GM18868 (cell line): ENCODE data around the gene CEP72.

Experiments used
- ATAC-seq: cut with Tn5 transposase; IDR thresholded peaks from one replicate; pipeline ENCODE4 v1.9.1; 2021; ENCODE audit warnings: mild to moderate bottlenecking, moderate library complexity; ENCODE audit not compliant: unreplicated experiment

CEP72 gene

DNA sequence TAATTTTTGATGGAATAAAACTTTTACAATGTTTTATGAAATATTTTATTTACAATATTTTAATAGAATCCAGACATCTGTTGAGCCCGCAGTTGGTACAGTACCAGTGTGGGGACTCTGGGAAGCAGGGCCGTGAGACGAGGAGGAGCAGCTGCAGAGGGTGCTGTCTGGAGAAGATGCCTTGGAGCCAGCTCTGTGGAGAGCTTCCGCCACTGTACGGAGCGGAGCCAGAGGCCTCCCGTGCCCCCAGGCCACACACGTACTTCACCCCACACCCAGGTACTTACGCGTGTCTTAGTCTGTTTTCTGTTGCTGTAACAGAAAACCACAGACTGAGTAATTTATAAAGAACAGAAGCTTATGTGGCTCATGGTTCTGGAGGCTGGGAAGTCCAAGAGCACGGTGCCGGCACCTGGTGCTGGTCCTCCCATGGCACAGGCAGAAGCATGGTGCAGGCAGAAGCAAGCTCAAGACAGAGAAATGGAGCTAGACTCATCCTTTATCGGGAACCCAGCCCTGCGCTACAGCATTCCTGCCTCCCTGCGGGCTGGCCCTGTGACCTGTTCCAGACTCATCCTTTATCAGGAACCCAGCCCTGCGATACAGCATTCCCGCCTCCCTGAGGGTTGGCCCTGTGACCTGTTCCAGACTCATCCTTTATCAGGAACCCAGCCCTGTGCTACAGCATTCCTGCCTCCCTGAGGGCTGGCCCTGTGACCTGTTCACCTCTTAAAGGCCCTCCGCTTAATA lies 23.3 kb downstream of the CEP72 start:
- ATAC-seq: no peak

DNA sequence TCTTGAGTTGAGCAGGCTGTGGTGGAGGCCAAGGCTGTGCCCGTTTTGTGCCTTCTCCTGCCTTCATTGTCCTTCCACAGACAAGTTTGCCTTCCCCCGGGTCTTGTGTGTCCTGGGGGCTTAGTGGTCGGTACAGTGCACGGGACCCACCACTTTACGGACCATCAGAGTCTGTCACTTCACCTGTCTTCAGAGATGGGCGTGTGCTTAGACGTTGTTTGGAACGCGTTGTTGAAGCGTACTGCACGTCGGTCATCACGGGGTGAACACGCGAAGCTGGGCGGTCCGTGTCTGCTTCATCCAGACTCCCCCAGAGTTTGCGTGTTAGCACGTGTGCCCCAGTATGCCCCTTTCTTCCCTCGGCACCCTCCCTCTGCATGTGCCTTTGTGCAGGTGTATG lies 24.8 kb downstream of the CEP72 start:
- ATAC-seq: no peak

DNA sequence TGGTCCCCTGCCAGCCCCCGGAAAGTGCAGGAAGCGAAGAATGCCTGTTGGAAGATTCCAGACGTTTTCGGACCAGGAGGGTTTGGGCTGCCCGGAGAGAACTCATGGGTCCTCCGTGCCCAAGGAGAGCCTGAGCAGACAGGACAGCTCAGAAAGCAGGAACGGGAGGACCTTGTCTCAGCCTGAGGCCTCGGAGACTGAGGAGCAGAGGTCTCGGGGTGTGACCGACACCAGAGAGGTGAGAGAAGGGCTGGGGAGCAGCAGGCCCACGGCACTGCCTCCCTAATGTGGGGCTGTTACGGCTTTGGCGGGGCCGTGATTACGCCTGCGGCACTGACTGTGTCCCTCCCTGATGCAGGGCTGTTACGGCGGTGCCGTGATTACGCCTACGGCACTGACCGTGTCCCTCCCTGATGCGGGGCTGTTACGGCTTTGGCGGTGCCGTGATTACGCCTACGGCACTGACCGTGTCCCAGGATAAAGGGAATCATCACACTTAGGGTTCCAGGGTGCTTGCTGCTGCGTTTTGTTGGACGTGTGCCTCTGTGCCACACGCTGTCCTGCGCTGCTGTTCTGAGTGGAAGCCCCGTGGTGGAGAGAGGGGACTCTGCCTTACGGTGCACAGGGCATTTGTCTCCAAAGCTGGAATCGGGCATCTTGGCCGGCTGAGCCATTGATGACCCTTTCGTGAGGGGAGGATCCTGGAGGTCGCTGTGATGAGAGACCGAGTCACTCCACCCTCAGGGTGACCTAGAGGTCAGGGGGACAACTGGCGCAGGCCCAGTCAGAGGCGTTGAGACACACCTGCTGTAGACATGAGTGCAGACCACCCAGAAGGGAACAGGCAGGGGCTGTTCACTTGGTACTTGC lies 25.7 kb downstream of the CEP72 start:
- no peak for ATAC-seq

DNA sequence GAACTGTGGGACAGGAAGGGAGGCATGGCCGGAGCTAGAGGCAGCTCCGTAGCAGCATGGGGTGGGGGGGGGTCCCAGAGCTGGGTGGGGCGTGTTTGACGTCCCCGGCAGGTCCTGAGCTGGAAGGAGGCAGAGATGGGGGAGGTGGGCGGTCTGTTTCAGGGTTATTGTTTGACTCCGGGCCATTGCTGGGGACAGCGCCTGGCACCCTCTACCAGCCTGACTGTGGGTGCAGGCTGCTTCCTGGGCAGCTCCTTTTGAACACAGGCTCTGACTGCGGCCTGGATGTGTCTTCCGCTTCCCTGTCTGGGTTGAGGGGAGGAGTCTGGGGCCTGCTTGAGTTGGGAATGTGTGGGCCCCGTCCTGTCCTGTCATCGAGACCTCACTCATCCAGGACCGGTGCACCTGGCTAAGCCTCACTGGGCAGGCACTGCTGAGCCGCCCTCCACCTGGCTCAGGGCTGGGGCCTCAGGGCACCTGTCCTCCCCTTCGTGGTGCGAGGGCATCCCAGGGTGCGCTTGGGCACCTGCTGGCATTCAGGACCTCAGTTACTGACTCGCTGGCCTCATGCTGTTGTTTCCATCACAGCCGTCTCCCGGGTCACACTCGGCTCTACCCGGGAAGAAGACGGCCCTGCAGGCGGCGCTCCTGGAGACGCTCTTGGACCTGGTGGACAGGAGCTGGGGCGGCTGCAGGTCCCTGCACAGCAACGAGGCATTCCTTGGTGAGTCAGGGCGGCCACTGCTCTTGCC lies 26.5 kb downstream of the CEP72 start:
- no peak for ATAC-seq

DNA sequence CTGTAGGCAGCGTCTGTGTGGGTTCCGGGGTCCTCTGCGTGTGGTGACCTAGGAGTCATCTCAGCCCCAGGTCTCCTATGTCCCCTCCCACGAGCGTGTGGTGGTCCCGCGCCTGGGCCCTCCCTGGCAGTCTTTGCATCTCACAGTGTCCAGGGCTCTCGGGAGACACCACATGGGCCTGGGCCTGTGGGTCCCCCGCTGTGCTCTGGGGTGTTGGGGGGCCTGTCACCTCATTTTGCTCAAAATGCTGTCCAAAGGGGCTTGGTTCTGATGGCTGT lies 27.1 kb downstream of the CEP72 start:
- ATAC-seq: no peak

DNA sequence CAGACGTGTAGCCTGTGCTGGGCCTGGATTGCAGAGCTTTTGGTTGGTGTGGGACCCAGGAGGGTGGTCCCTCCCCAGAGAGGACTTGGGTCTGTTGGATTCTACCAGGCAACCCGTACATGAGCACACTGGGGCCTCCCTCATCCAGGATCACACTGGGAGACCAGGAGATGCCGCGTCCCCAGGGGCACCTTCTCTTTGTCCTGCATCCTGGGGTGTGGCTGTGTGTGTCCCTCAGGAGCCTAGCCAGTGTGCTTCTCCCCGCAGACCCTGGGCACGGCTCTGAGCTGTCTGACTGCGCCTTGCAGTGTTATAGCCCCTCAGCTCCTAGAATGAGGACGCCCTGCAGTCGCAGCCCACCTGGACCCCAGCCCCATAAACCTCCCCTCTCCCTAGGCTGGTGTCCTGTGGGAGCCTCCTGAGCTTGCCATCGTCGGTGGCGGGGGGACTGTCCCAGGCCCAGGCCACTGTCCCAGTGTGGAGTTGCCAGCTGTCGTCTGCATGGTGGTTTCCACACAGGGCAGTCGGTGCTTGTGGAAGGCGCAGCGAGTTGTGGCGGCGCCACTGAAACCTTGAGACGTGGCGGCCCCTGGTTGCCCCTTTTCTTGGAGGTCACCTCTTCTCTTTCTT lies 27.6 kb downstream of the CEP72 start:
- no peak for ATAC-seq

DNA sequence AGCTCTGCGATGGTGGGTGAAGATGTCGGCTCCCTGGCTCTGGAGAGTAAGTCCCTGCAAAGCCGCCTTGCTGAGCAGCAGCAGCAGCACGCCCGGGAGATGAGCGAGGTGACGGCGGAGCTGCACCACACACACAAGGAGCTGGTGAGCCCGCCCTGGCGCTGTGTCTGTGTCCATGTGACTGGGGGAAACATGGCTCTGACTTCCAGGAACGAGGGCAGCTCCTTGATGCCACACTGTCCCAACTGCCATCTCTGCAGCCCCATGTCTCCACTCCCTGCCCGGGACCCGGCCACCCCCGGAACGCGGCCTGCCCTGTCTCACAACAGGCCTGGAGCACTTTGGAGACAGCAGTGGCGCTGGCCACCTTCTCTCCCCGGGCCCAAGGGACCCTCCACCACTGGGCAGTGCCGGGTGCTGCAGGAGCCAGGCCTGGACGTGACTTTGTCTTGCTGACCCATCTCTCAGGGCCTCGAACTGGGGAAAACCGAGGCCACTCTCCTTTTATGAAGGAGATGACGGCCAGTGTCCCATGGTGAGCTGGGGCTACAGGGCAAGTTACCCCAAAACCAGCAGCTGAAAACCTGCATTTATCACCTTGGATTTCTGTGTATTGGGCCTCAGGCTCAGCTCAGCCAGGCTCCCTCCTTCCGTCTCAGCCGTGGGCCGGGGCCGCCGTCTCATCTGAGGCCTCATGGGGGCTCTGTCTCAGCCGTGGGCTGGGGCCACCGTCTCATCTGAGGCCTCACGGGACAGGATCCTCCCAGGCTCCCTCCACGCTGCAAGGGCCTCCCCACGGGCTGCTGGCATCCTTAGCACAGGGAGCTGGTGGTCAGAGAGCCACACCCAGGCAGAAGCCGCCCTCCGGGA lies 28.6 kb downstream of the CEP72 start:
- ATAC-seq: no peak

DNA sequence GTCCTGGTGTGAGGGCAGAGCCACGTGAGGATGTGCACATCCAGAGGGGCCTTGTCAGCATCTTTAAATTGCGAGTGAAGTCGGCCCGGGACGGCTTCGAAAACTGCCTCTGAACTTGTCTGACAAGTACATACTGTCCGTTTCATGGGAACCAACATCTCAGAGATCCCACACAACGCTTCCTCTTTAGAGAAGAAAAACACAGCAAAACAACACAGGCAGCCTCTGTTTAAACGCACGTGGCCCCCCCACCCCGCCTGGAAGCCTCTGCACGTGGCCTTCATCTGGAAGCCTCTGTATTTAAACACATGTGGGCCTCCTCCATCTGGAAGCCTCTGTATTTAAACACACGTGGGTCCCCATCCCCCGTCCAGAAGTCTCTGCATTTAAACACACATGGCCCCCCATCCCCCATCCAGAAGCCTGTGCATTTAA lies 29.2 kb downstream of the CEP72 start:
- no peak for ATAC-seq

DNA sequence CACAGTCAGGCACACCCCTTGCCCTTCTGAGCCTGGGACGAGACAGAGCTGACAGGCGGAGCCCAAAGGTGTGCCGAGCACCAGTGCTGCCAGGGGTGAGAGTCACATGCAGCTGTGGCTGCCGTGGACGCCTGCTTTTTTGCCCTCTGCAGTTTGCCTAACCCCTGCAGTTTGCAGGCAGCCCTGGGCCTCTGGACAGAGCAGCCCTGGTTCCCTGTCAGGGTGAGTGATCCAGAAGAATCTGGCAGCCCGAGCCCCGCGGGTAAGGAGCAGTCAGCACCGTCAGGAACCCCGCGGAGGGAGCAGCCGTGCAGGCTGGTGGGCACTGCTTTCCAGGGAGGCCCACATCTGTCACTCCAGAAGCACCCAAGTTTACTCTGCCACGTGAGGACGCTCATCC lies 30.3 kb downstream of the CEP72 start:
- ATAC-seq: no peak

DNA sequence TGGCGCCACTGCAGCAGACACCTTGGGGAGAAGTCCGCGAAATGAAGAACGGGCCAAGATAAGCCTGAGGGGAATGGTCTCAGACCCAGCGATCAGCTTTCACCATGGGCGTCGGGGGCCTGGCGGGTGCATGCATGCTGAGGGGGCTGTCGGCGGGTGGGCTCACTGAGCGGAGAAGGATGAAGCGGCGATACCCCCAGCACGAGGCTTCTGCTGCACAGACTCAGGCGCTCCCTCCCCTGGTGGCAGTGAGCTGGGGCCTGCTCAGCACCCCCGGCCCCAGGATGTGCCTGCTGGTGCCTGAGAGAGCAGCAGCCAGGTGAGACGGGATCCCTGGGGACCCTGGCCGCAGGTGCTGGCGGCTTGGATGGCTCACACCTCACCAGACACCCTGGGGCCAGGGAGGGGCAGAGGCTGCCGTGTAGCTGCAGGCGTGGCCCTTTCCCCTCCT lies 31.2 kb downstream of the CEP72 start:
- ATAC-seq: peak; percentile 35

DNA sequence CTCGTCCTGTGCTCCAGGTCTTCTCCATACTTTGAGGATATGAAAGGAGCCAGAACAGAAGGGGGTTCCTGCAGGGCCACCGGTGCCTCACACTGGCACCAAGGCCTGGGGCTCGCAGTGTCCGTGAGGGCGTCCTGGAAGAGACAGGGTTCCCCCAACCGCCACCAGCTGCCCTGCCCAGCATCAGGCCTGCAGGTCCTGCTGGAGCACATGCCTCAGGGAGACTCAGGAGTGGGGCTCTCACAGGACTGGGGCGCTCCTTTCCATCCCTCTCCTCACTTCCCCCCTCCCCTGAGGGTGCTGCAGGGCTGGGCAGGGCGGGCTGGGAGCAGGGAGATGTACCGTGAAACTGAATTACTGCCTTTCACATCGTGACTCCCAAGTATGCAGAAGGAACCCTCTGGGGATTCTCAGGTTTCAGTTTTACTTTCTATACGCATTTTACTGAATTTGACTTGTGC lies 31.7 kb downstream of the CEP72 start:
- ATAC-seq: peak; percentile 71

DNA sequence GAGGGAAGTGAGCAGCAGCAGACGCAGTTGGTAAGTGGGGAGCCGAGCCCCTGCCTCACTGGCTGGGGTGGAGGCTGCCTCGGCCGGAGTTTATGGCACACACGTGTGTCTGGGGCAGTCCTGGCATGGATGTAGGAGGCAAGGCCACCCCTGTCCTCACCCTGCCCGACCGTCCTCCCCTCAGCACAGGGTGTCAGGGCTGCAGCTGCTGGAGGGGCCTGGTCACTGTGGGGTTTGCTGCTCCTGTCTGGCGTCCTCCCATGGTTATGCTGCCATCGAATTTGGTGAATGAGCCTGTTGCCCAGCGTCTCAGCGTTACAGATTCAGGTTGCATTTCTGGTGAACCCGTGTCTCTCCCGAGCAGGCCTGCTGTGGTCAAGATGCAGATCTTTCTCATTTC lies 32.4 kb downstream of the CEP72 start:
- no peak for ATAC-seq

DNA sequence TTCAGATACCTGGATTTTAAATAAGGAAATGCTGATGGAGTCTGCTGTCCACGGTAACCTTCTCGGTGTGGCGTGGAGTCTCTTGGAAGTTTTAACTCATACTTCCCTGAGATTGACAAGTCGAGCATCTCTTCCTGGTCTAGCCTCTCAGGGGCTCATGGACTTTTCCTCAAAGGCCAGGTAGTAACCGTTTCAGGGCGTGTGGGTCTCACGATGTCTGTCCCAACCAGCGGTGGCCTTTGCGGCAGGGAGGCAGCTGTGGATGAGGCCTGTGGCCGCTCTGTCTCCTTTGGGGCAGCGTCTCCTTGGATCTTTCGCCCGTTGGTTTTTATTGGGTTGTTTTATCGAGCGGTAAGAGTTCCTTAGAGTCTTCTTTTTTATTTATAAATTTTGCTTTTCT lies 32.8 kb downstream of the CEP72 start:
- no peak for ATAC-seq

DNA sequence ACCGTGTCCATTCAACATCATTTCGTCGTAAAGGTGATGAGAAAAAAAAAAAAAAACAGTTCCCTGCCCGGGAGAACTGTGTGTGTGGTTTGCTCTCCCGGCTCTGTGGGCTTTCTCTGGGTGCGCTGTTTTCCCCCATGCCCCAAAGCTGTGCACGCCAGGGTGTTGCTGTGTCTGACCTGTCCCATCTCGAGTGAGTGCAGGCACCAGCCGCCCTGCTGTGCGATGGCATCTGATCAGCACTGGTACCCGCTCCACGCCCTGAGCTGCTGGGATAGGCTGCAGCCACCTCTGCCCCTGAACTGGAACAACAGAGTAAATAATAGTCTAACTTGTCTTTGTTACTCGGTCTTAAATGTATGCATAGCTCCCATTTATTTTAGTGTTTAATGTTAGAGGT lies 33.3 kb downstream of the CEP72 start:
- ATAC-seq: no peak

DNA sequence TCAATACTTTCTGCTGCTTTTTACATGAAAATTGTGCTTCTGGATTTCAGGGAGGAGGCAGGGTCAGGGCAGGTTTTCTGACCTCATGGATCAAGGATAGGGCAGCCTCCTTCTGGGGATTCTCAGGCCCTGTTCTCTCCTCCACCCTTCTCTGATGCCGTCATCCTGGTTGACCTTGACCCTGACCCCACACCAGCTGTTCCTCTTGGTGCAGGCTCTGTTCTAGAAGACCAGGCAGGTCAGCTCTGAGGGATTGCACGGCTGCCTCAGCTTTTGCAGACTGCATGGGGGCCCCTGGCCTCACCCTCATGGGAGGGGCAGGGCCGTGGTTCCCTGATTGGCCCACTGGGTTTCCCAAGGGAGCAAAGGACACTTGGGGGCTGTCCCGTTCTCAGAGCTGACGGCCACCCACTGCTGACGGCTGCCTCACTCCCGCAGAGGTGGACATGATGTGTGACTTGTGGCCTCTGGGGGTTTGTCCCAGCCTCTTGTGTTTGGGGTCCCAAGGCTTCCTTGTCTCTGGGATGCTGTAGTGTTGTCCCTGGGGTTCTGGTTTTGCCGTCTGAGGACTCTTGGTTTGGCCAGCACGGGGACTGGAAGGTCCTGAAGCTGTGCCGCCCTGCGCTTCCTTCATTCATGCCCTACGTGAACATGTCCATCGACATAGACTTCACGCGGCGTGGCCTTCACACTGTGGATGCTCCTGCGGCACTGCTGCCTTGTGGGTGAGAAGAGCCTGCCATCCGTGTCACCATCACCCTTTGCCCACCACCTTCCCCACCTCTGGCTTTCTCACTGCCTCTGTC lies 34.5 kb downstream of the CEP72 start:
- ATAC-seq: no peak

DNA sequence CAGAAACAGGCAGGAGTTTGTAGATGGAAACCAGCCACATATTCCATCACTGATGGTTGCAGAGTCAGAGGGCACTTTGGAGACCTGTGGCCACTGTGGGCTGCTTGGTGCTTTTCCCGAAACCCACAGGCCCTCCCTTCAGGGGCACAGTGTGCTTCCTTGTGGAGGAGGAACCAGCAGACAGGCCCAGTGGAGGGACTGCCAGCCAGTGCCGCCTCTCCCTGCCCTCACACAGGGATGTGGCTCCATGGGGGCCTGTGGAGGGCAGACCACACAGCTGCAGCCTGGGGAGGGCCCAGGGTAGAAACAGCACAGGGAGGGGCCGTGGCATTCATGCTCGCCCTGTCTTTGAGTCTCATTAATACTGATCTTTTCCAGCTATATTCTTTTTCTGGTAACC lies 35.2 kb downstream of the CEP72 start:
- ATAC-seq: no peak

DNA sequence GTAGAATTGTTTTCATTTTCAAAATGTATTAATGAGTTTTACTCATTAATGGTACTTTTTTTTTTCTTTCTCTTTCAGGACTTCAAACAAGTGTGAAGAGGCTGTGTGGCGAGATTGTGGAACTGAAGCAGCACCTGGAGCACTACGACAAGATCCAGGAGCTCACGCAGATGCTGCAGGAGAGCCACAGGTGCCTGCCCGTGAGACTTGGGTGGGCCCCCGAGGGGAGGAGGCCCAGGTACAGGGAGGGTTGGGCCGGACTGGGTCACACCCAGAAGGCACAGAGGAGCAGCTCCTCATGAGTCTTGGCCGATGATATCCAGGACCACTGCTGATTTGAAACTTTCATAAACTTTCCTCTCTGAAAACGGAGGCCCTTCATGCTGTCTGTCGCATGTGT lies 35.6 kb downstream of the CEP72 start:
- no peak for ATAC-seq

DNA sequence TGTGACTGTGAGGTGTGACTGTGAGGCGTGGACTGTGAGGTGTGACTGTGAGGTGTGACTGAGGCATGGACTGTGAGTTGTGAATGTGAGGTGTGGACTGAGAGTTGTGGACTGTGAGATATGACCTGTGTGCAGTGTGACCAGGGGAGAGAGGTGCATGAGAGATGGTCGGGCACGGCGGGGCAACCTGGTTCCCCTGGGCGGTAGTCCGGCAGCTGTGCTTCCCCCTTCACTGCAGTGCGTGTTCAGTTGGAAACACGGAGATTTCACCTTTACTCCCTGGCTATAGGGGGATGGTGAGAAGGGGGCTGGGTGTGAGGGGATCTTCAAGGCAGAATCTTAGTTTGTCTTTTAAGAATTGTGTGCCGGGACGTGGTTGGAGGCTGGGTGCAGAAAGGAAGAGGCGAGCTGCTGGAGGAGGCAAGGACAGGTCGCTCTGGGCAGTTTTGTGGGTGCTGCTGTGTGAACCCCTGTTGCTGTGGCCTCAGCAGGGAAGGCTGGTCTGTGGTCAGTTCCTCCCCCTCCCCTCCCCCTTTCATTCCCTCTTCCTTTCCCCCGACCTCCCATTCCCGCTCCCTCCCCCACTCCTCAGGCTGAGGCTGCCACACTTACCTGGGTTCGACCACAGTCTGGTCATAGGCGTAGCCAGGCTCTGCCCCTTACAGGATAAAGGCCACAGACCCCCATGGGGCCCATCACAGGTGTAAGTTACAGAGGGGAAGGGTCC lies 39.3 kb downstream of the CEP72 start:
- ATAC-seq: no peak

DNA sequence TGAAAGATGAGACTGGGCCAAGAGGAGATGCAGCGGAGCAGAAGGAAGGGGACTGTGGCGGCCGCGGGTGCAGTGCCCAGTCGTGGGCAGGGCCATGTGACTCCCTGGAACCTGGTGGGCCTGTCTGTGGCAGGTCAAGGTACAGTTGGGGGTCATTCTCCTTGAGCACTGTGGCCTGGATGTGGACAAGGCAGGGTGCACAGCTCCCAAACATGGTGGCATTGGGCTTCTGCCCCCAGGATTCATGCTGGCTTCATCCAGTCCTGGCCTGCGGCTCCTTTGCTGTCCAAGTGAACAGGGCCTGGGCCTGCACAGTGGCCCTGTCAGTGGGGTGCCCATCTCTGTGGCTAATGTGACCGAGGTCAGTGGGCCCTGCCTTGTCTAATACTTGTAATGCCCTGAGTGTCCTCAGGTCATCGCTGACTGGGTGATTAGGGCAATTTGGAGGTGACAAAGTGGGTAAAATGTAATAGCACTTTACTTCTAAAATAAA lies 39.9 kb downstream of the CEP72 start:
- ATAC-seq: no peak
